Activated CD4-positive, alpha-beta T cell treated with anti-CD3 and anti-CD28 coated beads, Interleukin-2, amount 10 ng/mL, durations not matched to agents 24 days and 14 days (primary cell): ENCODE data around the gene ANKRD27. TPM values are rescaled to one million over a fixed set of nuclear protein-coding genes. Genes with fewer than 3 reads are reported as not detected.
"Not testable (repeated sequence)": the region's sequence is repeated elsewhere in the genome, so short reads cannot be mapped to it uniquely, and the experiment has no call there.

ENCODE experiments used
- DNase-seq: peaks from one replicate; pipeline ENCODE4 v3.0.0; 2022
- H3K27ac Mint-ChIP-seq: one replicate; pipeline ENCODE4 v1.8.0; 2022; ENCODE audit warnings: mild to moderate bottlenecking, mixed read lengths
- H3K27me3 Mint-ChIP-seq: one replicate; pipeline ENCODE4 v1.8.0; 2022; ENCODE audit warnings: mixed read lengths
- H3K36me3 Mint-ChIP-seq: one replicate; pipeline ENCODE4 v1.8.0; 2022; ENCODE audit warnings: low read depth, mild to moderate bottlenecking, mixed read lengths
- H3K4me1 Mint-ChIP-seq: one replicate; pipeline ENCODE4 v1.8.0; 2021; ENCODE audit warnings: mixed read lengths
- H3K4me3 Mint-ChIP-seq: one replicate; pipeline ENCODE4 v1.8.0; 2022; ENCODE audit warnings: mild to moderate bottlenecking, moderate library complexity, mixed read lengths
- H3K9me3 Mint-ChIP-seq: one replicate; pipeline ENCODE4 v1.8.0; 2021; ENCODE audit warnings: mixed read lengths
- intact Hi-C: fragments of 100-400 bp; cut with micrococcal nuclease; formaldehyde crosslinking; loops from one replicate; pipeline ENCODE4 v1.15.1; 2023
- total RNA-seq: library from RNA; stranded (reverse); gene quantifications from 2 replicates; pipeline ENCODE4 v1.2.3, GENCODE V29; 2022

Gene ANKRD27
- total RNA-seq, 1 donor from 2014 or later: 35.1 TPM

GRCh38 chr19:32695506-32695905 is 20.5 kb upstream of the ANKRD27 start:
- Mint-ChIP-seq H3K4me1 (peaks cover 43% of the 10 kb centered on the region), H3K4me3 (peak overlapping the region; percentile 69), H3K36me3 (peaks cover 76% of the 10 kb centered on the region), H3K27ac (peak overlapping the region; percentile 8)
- intact Hi-C loops, H3K27me3 Mint-ChIP-seq, H3K9me3 Mint-ChIP-seq, DNase-seq: not testable (repeated sequence)

- intact Hi-C loops: loop anchor here (5.0 kb wide), 1 partner anchor 277 kb away; the partner anchor contains the start of genes CEP89 and FAAP24
- peaks cover 45% of the 10 kb centered on the region for H3K4me1 Mint-ChIP-seq
- DNase-seq, H3K27me3 Mint-ChIP-seq, H3K27ac Mint-ChIP-seq, H3K9me3 Mint-ChIP-seq: not testable (repeated sequence)
- peak overlapping the region; percentile 94 for H3K4me3 Mint-ChIP-seq
- peaks cover 70% of the 10 kb centered on the region for H3K36me3 Mint-ChIP-seq
Measured at GRCh38 chr19:32694851-32695250, 19.9 kb upstream of the ANKRD27 start.

GRCh38 chr19:32694316-32694715 is 19.3 kb upstream of the ANKRD27 start:
- H3K27me3 Mint-ChIP-seq, DNase-seq, H3K9me3 Mint-ChIP-seq: not testable (repeated sequence)
- peak overlapping the region; percentile 97 for H3K27ac Mint-ChIP-seq
- H3K36me3 Mint-ChIP-seq: peaks cover 65% of the 10 kb centered on the region
- peaks cover 48% of the 10 kb centered on the region for H3K4me1 Mint-ChIP-seq
- intact Hi-C loops: loop anchor here (5.0 kb wide), 1 partner anchor 278 kb away; the partner anchor contains the start of genes CEP89 and FAAP24
- peak overlapping the region; percentile 94 for H3K4me3 Mint-ChIP-seq

GRCh38 chr19:32693151-32694108 is 18.4 kb upstream of the ANKRD27 start:
- H3K4me3 Mint-ChIP-seq: peak overlapping the region; percentile 94
- peaks cover 48% of the 10 kb centered on the region for H3K4me1 Mint-ChIP-seq
- DNase-seq: peak; percentile 75
- not testable (repeated sequence) for H3K27me3 Mint-ChIP-seq, H3K9me3 Mint-ChIP-seq
- intact Hi-C loops: loop anchor here (5.0 kb wide), 1 partner anchor 279 kb away; the partner anchor contains the start of genes CEP89 and FAAP24
- H3K36me3 Mint-ChIP-seq: peaks cover 56% of the 10 kb centered on the region
- peak overlapping the region; percentile 97 for H3K27ac Mint-ChIP-seq

- no peak for DNase-seq
- no peaks in the 10 kb centered on the region for H3K27me3 Mint-ChIP-seq
- intact Hi-C loops: loop anchor here (5.0 kb wide), 1 partner anchor 280 kb away; the partner anchor contains the start of genes CEP89 and FAAP24
- H3K36me3 Mint-ChIP-seq: peaks cover 49% of the 10 kb centered on the region
- no peaks in the 10 kb centered on the region for H3K9me3 Mint-ChIP-seq
- H3K4me1 Mint-ChIP-seq: peaks cover 44% of the 10 kb centered on the region
- H3K4me3 Mint-ChIP-seq: peak overlapping the region; percentile 94
- H3K27ac Mint-ChIP-seq: peak overlapping the region; percentile 97
Measured at GRCh38 chr19:32692727-32693061, 17.7 kb upstream of the ANKRD27 start.

GRCh38 chr19:32691952-32692726 is 17.2 kb upstream of the ANKRD27 start:
- Mint-ChIP-seq H3K27ac (peak overlapping the region; percentile 97), H3K27me3 (no peaks in the 10 kb centered on the region), H3K4me3 (peak overlapping the region; percentile 94), H3K36me3 (peaks cover 43% of the 10 kb centered on the region), H3K9me3 (no peaks in the 10 kb centered on the region), H3K4me1 (peaks cover 44% of the 10 kb centered on the region)
- intact Hi-C loops: loop anchor here (1.0 to 5.0 kb wide), 4 partner anchors 17 to 589 kb away; partner anchors contain the start of genes ANKRD27, CEP89, FAAP24 and RGS9BP
- DNase-seq: peak; percentile 89

- no peaks in the 10 kb centered on the region for H3K27me3 Mint-ChIP-seq
- H3K9me3 Mint-ChIP-seq: no peaks in the 10 kb centered on the region
- DNase-seq: peak; percentile 94
- H3K27ac Mint-ChIP-seq: peak within 1 kb of the TSS; percentile 97
- H3K4me1 Mint-ChIP-seq: peaks cover 44% of the 10 kb centered on the region
- intact Hi-C loops: loop anchor here (1.0 to 5.0 kb wide), 4 partner anchors 16 to 589 kb away; partner anchors contain the start of genes ANKRD27, CEP89, FAAP24 and RGS9BP
- H3K4me3 Mint-ChIP-seq: peak within 1 kb of the TSS; percentile 94
- H3K36me3 Mint-ChIP-seq: peaks cover 40% of the 10 kb centered on the region
Measured at GRCh38 chr19:32691291-32691951, 16.4 kb upstream of the ANKRD27 start, which contains the start of gene NUDT19. Gene NUDT19, plus strand, starts transcription at chr19:32691821. Its CDS starts 140 bp downstream, at chr19:32691961.

- intact Hi-C loops: no loop called here
- no peaks in the 10 kb centered on the region for H3K27me3 Mint-ChIP-seq
- H3K9me3 Mint-ChIP-seq: no peaks in the 10 kb centered on the region
- peaks cover 13% of the 10 kb centered on the region for H3K36me3 Mint-ChIP-seq
- H3K4me3 Mint-ChIP-seq: no peak overlapping the region
- peaks cover 20% of the 10 kb centered on the region for H3K4me1 Mint-ChIP-seq
- no peak for DNase-seq
- no peak overlapping the region for H3K27ac Mint-ChIP-seq
Measured at GRCh38 chr19:32688311-32688710, 13.3 kb upstream of the ANKRD27 start.

- Mint-ChIP-seq H3K27me3 (no peaks in the 10 kb centered on the region), H3K27ac (no peak overlapping the region), H3K9me3 (no peaks in the 10 kb centered on the region), H3K4me1 (peaks cover 14% of the 10 kb centered on the region), H3K4me3 (no peak overlapping the region), H3K36me3 (peaks cover 7% of the 10 kb centered on the region)
- DNase-seq: no peak
- intact Hi-C loops: no loop called here
Measured at GRCh38 chr19:32687681-32688080, 12.7 kb upstream of the ANKRD27 start.

GRCh38 chr19:32686847-32687475 is 12.0 kb upstream of the ANKRD27 start:
- intact Hi-C loops: no loop called here
- Mint-ChIP-seq H3K4me1 (peaks cover 14% of the 10 kb centered on the region), H3K9me3 (no peaks in the 10 kb centered on the region), H3K27me3 (peaks cover 4% of the 10 kb centered on the region), H3K36me3 (peaks cover 6% of the 10 kb centered on the region), H3K27ac (no peak overlapping the region), H3K4me3 (no peak overlapping the region)
- no peak for DNase-seq

- intact Hi-C loops: no loop called here
- Mint-ChIP-seq H3K4me3 (no peak overlapping the region), H3K4me1 (peaks cover 2% of the 10 kb centered on the region), H3K9me3 (no peaks in the 10 kb centered on the region), H3K36me3 (peaks cover 3% of the 10 kb centered on the region), H3K27me3 (peaks cover 31% of the 10 kb centered on the region), H3K27ac (no peak overlapping the region)
- DNase-seq: no peak
Measured at GRCh38 chr19:32682317-32682716, 7.3 kb upstream of the ANKRD27 start.

GRCh38 chr19:32680986-32681385 is 6.0 kb upstream of the ANKRD27 start:
- intact Hi-C loops: no loop called here
- Mint-ChIP-seq H3K4me3 (no peak overlapping the region), H3K36me3 (no peaks in the 10 kb centered on the region), H3K4me1 (peaks cover 5% of the 10 kb centered on the region), H3K27ac (no peak overlapping the region), H3K9me3 (no peaks in the 10 kb centered on the region), H3K27me3 (peaks cover 36% of the 10 kb centered on the region)
- no peak for DNase-seq

GRCh38 chr19:32677657-32678056 is 2.7 kb upstream of the ANKRD27 start:
- Mint-ChIP-seq H3K4me1 (peaks cover 16% of the 10 kb centered on the region), H3K27ac (no peak overlapping the region), H3K4me3 (peak overlapping the region; percentile 64), H3K36me3 (peaks cover 6% of the 10 kb centered on the region), H3K27me3 (peaks cover 39% of the 10 kb centered on the region), H3K9me3 (no peaks in the 10 kb centered on the region)
- intact Hi-C loops: loop anchor here (5.0 to 10.0 kb wide), 6 partner anchors 295 to 1323 kb away; partner anchors contain the start of genes CEBPG, CEP89, FAAP24 and GPATCH1
- DNase-seq: peak; percentile 62
